Panc1 (cell line): ENCODE data around the gene ATG4B. TPM values are rescaled to one million over a fixed set of nuclear protein-coding genes. Genes with fewer than 3 reads are reported as not detected.
"Not testable (repeated sequence)": the region's sequence is repeated elsewhere in the genome, so short reads cannot be mapped to it uniquely, and the experiment has no call there.

Experiments
- ATAC-seq: fragments of 200-7000 bp; cut with Tn5 transposase; 2 replicates; pipeline ENCODE4 v1.9.1; 2020; ENCODE audit warnings: mild to moderate bottlenecking, moderate library complexity
- BruUV-seq: library from RNA; stranded (reverse); fragments of 400-500 nt; replicated peaks from 2 replicates; lab custom pipeline; 2021; lab: Mats Ljungman, UMichigan
- CTCF ChIA-PET: fragments of 300-600 bp; sonication (Branson Sonifier 250); formaldehyde crosslinking; loops from one replicate; lab custom pipeline; 2022; ENCODE audit warnings: antibody characterized with exemption; lab: Charles Lee
- POLR2A ChIA-PET: fragments of 300-600 bp; sonication (Branson Sonifier 250); formaldehyde crosslinking; loops from one replicate; lab custom pipeline; 2022; ENCODE audit warnings: antibody characterized with exemption; lab: Charles Lee
- DNase-seq: peaks from one replicate; pipeline ENCODE4 v3.0.0-alpha.2; 2010; ENCODE audit warnings: low read depth, low spot score
- H3K27ac ChIP-seq: 2 replicates; pipeline ENCODE4 v1.5.1; 2011; ENCODE audit warnings: mild to moderate bottlenecking, low read length, inconsistent platforms
- H3K27me3 ChIP-seq: fragments of 200-500 bp; sonication (Bioruptor generic); 2 replicates; pipeline ENCODE4 v1.6.0; 2014; ENCODE audit warnings: low read length, inconsistent platforms; ENCODE audit not compliant: control insufficient read depth, insufficient read depth
- H3K36me3 ChIP-seq: fragments of 200-500 bp; sonication (Bioruptor generic); 2 replicates; pipeline ENCODE4 v1.5.1; 2014; ENCODE audit warnings: inconsistent platforms, mild to moderate bottlenecking, low read length, moderate library complexity; ENCODE audit not compliant: control insufficient read depth, insufficient read depth
- H3K4me1 ChIP-seq: 2 replicates; pipeline ENCODE4 v1.5.1; 2011; ENCODE audit warnings: inconsistent platforms, mild to moderate bottlenecking, low read length, moderate library complexity; ENCODE audit not compliant: control insufficient read depth, insufficient read depth
- H3K4me3 ChIP-seq, 2 experiments: 2 replicates each; pipeline ENCODE4 v1.5.1; 2011 to 2012; ENCODE audit warnings: low read depth in 2 of 2, low read length in 2 of 2, mild to moderate bottlenecking in 2 of 2, inconsistent platforms in 1 of 2, moderate library complexity in 1 of 2
- H3K9me3 ChIP-seq: fragments of 200-500 bp; sonication (Bioruptor generic); 2 replicates; pipeline ENCODE4 v1.5.1; 2014; ENCODE audit warnings: low read depth, mild to moderate bottlenecking, inconsistent platforms, low read length, moderate library complexity; ENCODE audit not compliant: control insufficient read depth, insufficient read depth
- CTCF ChIP-seq: fragments of 450-650 bp; IDR thresholded peaks from 2 replicates; pipeline ENCODE4 v1.5.1; 2017; ENCODE audit warnings: mild to moderate bottlenecking
- POLR2AphosphoS5 ChIP-seq: IDR thresholded peaks from 2 replicates; pipeline ENCODE4 v1.6.1; 2012; ENCODE audit warnings: mild to moderate bottlenecking, low read depth, low read length, moderate library complexity
- REST ChIP-seq, 2 experiments: IDR thresholded peaks; 2 replicates each; pipeline ENCODE4 v1.6.1; 2011 to 2012; ENCODE audit warnings: low read depth in 2 of 2, control low read depth in 1 of 2, low read length in 1 of 2, mild to moderate bottlenecking in 1 of 2, moderate library complexity in 1 of 2; ENCODE audit not compliant: insufficient read depth in 1 of 2
- SIN3A ChIP-seq: IDR thresholded peaks from 2 replicates; pipeline ENCODE4 v1.6.1; 2012; ENCODE audit warnings: low read depth, mild to moderate bottlenecking, low read length, moderate library complexity, borderline replicate concordance; ENCODE audit not compliant: insufficient read depth
- TCF7L2 ChIP-seq: IDR thresholded peaks from 2 replicates; pipeline ENCODE4 v1.6.1; 2011; ENCODE audit warnings: mild to moderate bottlenecking, low read depth, low read length, inconsistent platforms
- in situ Hi-C: cut with HindIII; loops from 2 replicates; pipeline ENCODE4 v1.10.0; 2016; ENCODE audit warnings: low sequenced_read_pairs, low pct_unique_long_range_greater_than_20kb
- intact Hi-C: fragments of 100-400 bp; cut with micrococcal nuclease; formaldehyde crosslinking; loops from one replicate; pipeline ENCODE4 v1.10.0; 2022; ENCODE audit not compliant: unreplicated experiment
- total RNA-seq: library from RNA; stranded (reverse); gene quantifications from one replicate; pipeline ENCODE4 v1.2.1, GENCODE V29; 2021; ENCODE audit not compliant: unreplicated experiment

The ATG4B gene
- total RNA-seq, 1 experiment from 2014 or later, result 84.2 TPM

- TF ChIP-seq POLR2AphosphoS5 (no peak), CTCF (peak; percentile 92), REST (IDR thresholded peaks at IDR 0.05; ENCODE audit: insufficient read depth in 1 of 2, low read depth in 2 of 2, low read length in 1 of 2) (no peak), SIN3A (no peak)
- H3K9me3 ChIP-seq, result no peaks in the 10 kb centered on the region
- DNase-seq (peak; percentile 18), ATAC-seq (peak; percentile 84)
- no peak overlapping the region for H3K27ac ChIP-seq
- intact Hi-C loops, result no loop called here
- peaks cover 3% of the 10 kb centered on the region for H3K36me3 ChIP-seq
- CTCF ChIA-PET, result interaction anchor here (0.5 to 0.7 kb wide), 4 partner anchors 146 to 583 kb away, joined by 3 to 5 read pairs (median 4); partner anchors contain the start of gene RTP5
- BruUV-seq, result no TSS peak
- in situ Hi-C loops, result no loop called here
- no peaks in the 10 kb centered on the region for H3K4me1 ChIP-seq
- no peaks in the 10 kb centered on the region for H3K27me3 ChIP-seq
- no peak overlapping the region for H3K4me3 ChIP-seq
- POLR2A ChIA-PET, result no interaction called here
Observed at GRCh38 chr2:241659150-241659739, 21.8 kb downstream of the ATG4B start.

- in situ Hi-C loops (no loop called here), intact Hi-C loops (no loop called here)
- Histone ChIP-seq H3K4me3 (no peak overlapping the region), H3K4me1 (no peaks in the 10 kb centered on the region), H3K27ac (no peak overlapping the region), H3K27me3 (no peaks in the 10 kb centered on the region), H3K9me3 (no peaks in the 10 kb centered on the region), H3K36me3 (peaks cover 3% of the 10 kb centered on the region)
- BruUV-seq, result no TSS peak
- ATAC-seq (no peak), DNase-seq (no peak)
- TF ChIP-seq POLR2AphosphoS5 (no peak), REST (IDR thresholded peaks at IDR 0.05; ENCODE audit: insufficient read depth in 1 of 2, low read depth in 2 of 2, low read length in 1 of 2) (no peak), SIN3A (no peak), TCF7L2 (no peak)
- POLR2A ChIA-PET, result interaction anchor here (0.6 kb wide), 1 partner anchor 24 kb away, joined by 3 read pairs; the partner anchor contains the start of gene THAP4
- CTCF ChIA-PET, result no interaction called here
Observed at GRCh38 chr2:241660593-241661213, 23.2 kb downstream of the ATG4B start.

GRCh38 chr2:241662731-241663130 lies 25.2 kb downstream of the ATG4B start:
- intact Hi-C loops, H3K36me3 ChIP-seq, H3K27me3 ChIP-seq, DNase-seq, H3K27ac ChIP-seq, in situ Hi-C loops, ATAC-seq, H3K4me1 ChIP-seq, H3K9me3 ChIP-seq, H3K4me3 ChIP-seq, BruUV-seq, POLR2A ChIA-PET: not testable (repeated sequence)
- CTCF ChIA-PET, result interaction anchor here (0.5 kb wide), 1 partner anchor 73 kb away, joined by 4 read pairs; no protein-coding TSS in a partner anchor
